ENCODE data around the gene DOC2B.

The DOC2B gene

GRCh38 chr17:187130-187529 is 5.7 kb upstream of the DOC2B start:
- no peak overlapping the region for H2BK5ac ChIP-seq (ENCODE audit: low read length)
- no peak overlapping the region for H2BK15ac ChIP-seq (ENCODE audit: low read length)
- H3K79me1 ChIP-seq (ENCODE audit: low read depth, low read length), result no peaks in the 10 kb centered on the region
- H3K23ac ChIP-seq (ENCODE audit: low read depth, low read length, poor library complexity), result no peak overlapping the region
- no peak for DNase-seq (ENCODE audit: low spot score)
- H3K27ac ChIP-seq (replicated peaks; ENCODE audit: low read length), result no peak overlapping the region
- no peak overlapping the region for H3K18ac ChIP-seq (ENCODE audit: low read length)
- H3K14ac ChIP-seq (ENCODE audit: low read length), result no peak overlapping the region
- H3K4me3 ChIP-seq (ENCODE audit: low read length in 2 of 2), result no peak overlapping the region
- no peaks in the 10 kb centered on the region for H3K36me3 ChIP-seq (replicated peaks in 1 of 2; ENCODE audit: control insufficient read depth in 2 of 2, insufficient read depth in 2 of 2, low read length in 2 of 2)
- H3K9me3 ChIP-seq (replicated peaks in 1 of 2; ENCODE audit: control insufficient read depth in 2 of 2, insufficient read depth in 1 of 2, low read depth in 1 of 2, low read length in 2 of 2), result no peaks in the 10 kb centered on the region
- no peak overlapping the region for H2AFZ ChIP-seq (ENCODE audit: low read length)
- H3K4me2 ChIP-seq (ENCODE audit: insufficient read depth, low read length, poor library complexity, severe bottlenecking), result no peak overlapping the region
- H3K9ac ChIP-seq (ENCODE audit: low read depth, low read length, poor library complexity), result no peak overlapping the region
- H3K4ac ChIP-seq (ENCODE audit: low read length), result no peak overlapping the region
- H3K4me1 ChIP-seq (ENCODE audit: control insufficient read depth in 2 of 2, insufficient read depth in 1 of 2, low read depth in 1 of 2, low read length in 2 of 2), result peaks cover 0 to 11% of the 10 kb centered on the region in 2 donors
- no peak overlapping the region for H4K8ac ChIP-seq (ENCODE audit: low read depth, low read length)
- no peak overlapping the region for H2BK12ac ChIP-seq (ENCODE audit: low read length)
- no peak overlapping the region for H2BK120ac ChIP-seq (ENCODE audit: low read depth, low read length)
- H2AK5ac ChIP-seq (ENCODE audit: low read depth, low read length), result no peak overlapping the region
- WGBS, 2 donors (ENCODE audit: extremely low coverage in 2 of 2, insufficient read length in 2 of 2, insufficient replicate concordance in 1 of 2), result no CpG with 5 or more reads among the region's 2 CpGs
- H3K27me3 ChIP-seq (ENCODE audit: control insufficient read depth in 3 of 3, insufficient read depth in 3 of 3, low read depth in 1 of 3, low read length in 3 of 3), result peaks cover 0 to 50% (median 18%) of the 10 kb centered on the region in 3 experiments
- no peak overlapping the region for H4K91ac ChIP-seq (ENCODE audit: low read depth, low read length, poor library complexity)

GRCh38 chr17:185445-186138 is 4.1 kb upstream of the DOC2B start:
- Histone ChIP-seq H3K9ac (ENCODE audit: low read depth, low read length, poor library complexity) (no peak overlapping the region), H3K9me3 (replicated peaks in 1 of 2; ENCODE audit: control insufficient read depth in 2 of 2, insufficient read depth in 1 of 2, low read depth in 1 of 2, low read length in 2 of 2) (no peaks in the 10 kb centered on the region), H3K27ac (replicated peaks; ENCODE audit: low read length) (no peak overlapping the region), H2AFZ (ENCODE audit: low read length) (no peak overlapping the region), H3K23ac (ENCODE audit: low read depth, low read length, poor library complexity) (no peak overlapping the region), H3K4me3 (ENCODE audit: low read length in 2 of 2) (no peak overlapping the region), H2BK15ac (ENCODE audit: low read length) (no peak overlapping the region), H3K18ac (ENCODE audit: low read length) (no peak overlapping the region), H4K8ac (ENCODE audit: low read depth, low read length) (no peak overlapping the region), H2AK5ac (ENCODE audit: low read depth, low read length) (no peak overlapping the region), H2BK5ac (ENCODE audit: low read length) (no peak overlapping the region), H3K4ac (ENCODE audit: low read length) (no peak overlapping the region), H2BK12ac (ENCODE audit: low read length) (no peak overlapping the region), H3K4me1 (ENCODE audit: control insufficient read depth in 2 of 2, insufficient read depth in 1 of 2, low read depth in 1 of 2, low read length in 2 of 2) (peaks cover 0 to 15% of the 10 kb centered on the region in 2 donors), H3K4me2 (ENCODE audit: insufficient read depth, low read length, poor library complexity, severe bottlenecking) (no peak overlapping the region), H3K79me1 (ENCODE audit: low read depth, low read length) (no peaks in the 10 kb centered on the region), H3K27me3 (ENCODE audit: control insufficient read depth in 3 of 3, insufficient read depth in 3 of 3, low read depth in 1 of 3, low read length in 3 of 3) (peaks cover 10 to 64% (median 33%) of the 10 kb centered on the region in 3 experiments), H3K36me3 (replicated peaks in 1 of 2; ENCODE audit: control insufficient read depth in 2 of 2, insufficient read depth in 2 of 2, low read length in 2 of 2) (no peaks in the 10 kb centered on the region), H2BK120ac (ENCODE audit: low read depth, low read length) (no peak overlapping the region), H3K14ac (ENCODE audit: low read length) (no peak overlapping the region), H4K91ac (ENCODE audit: low read depth, low read length, poor library complexity) (no peak overlapping the region)
- no peak for DNase-seq (ENCODE audit: low spot score)
- WGBS, 2 donors (ENCODE audit: extremely low coverage in 2 of 2, insufficient read length in 2 of 2, insufficient replicate concordance in 1 of 2), result no CpG with 5 or more reads among the region's 14 CpGs

GRCh38 chr17:183021-183420 is 1.6 kb upstream of the DOC2B start:
- H3K4me1 ChIP-seq (ENCODE audit: control insufficient read depth in 2 of 2, insufficient read depth in 1 of 2, low read depth in 1 of 2, low read length in 2 of 2), result peaks cover 3 to 18% of the 10 kb centered on the region in 2 donors
- H3K23ac ChIP-seq (ENCODE audit: low read depth, low read length, poor library complexity), result no peak overlapping the region
- H2BK120ac ChIP-seq (ENCODE audit: low read depth, low read length), result no peak overlapping the region
- WGBS, 2 donors (ENCODE audit: extremely low coverage in 2 of 2, insufficient read length in 2 of 2, insufficient replicate concordance in 1 of 2), result no CpG with 5 or more reads among the region's 8 CpGs
- H4K91ac ChIP-seq (ENCODE audit: low read depth, low read length, poor library complexity), result no peak overlapping the region
- H3K9ac ChIP-seq (ENCODE audit: low read depth, low read length, poor library complexity), result no peak overlapping the region
- H3K36me3 ChIP-seq (replicated peaks in 1 of 2; ENCODE audit: control insufficient read depth in 2 of 2, insufficient read depth in 2 of 2, low read length in 2 of 2), result no peaks in the 10 kb centered on the region
- no peak overlapping the region for H2BK12ac ChIP-seq (ENCODE audit: low read length)
- H3K79me1 ChIP-seq (ENCODE audit: low read depth, low read length), result no peaks in the 10 kb centered on the region
- no peak overlapping the region for H3K4ac ChIP-seq (ENCODE audit: low read length)
- no peak overlapping the region for H4K8ac ChIP-seq (ENCODE audit: low read depth, low read length)
- H3K27me3 ChIP-seq (ENCODE audit: control insufficient read depth in 3 of 3, insufficient read depth in 3 of 3, low read depth in 1 of 3, low read length in 3 of 3), result peaks cover 10 to 90% (median 50%) of the 10 kb centered on the region in 3 experiments
- no peak overlapping the region for H3K4me2 ChIP-seq (ENCODE audit: insufficient read depth, low read length, poor library complexity, severe bottlenecking)
- no peak overlapping the region for H2AK5ac ChIP-seq (ENCODE audit: low read depth, low read length)
- H3K18ac ChIP-seq (ENCODE audit: low read length), result no peak overlapping the region
- DNase-seq (ENCODE audit: low spot score), result no peak
- H3K27ac ChIP-seq (replicated peaks; ENCODE audit: low read length), result no peak overlapping the region
- no peak overlapping the region for H2AFZ ChIP-seq (ENCODE audit: low read length)
- no peak overlapping the region for H2BK5ac ChIP-seq (ENCODE audit: low read length)
- no peaks in the 10 kb centered on the region for H3K9me3 ChIP-seq (replicated peaks in 1 of 2; ENCODE audit: control insufficient read depth in 2 of 2, insufficient read depth in 1 of 2, low read depth in 1 of 2, low read length in 2 of 2)
- H3K4me3 ChIP-seq (ENCODE audit: low read length in 2 of 2), result no peak overlapping the region
- no peak overlapping the region for H2BK15ac ChIP-seq (ENCODE audit: low read length)
- H3K14ac ChIP-seq (ENCODE audit: low read length), result no peak overlapping the region

- H3K4me2 ChIP-seq (ENCODE audit: insufficient read depth, low read length, poor library complexity, severe bottlenecking), result peak overlapping the region; percentile 58
- no peak overlapping the region for H2BK5ac ChIP-seq (ENCODE audit: low read length)
- no peaks in the 10 kb centered on the region for H3K79me1 ChIP-seq (ENCODE audit: low read depth, low read length)
- H3K27me3 ChIP-seq (ENCODE audit: control insufficient read depth in 3 of 3, insufficient read depth in 3 of 3, low read depth in 1 of 3, low read length in 3 of 3), result peaks cover 10 to 95% (median 50%) of the 10 kb centered on the region in 3 experiments
- peak overlapping the region; percentile 73 for H2AK5ac ChIP-seq (ENCODE audit: low read depth, low read length)
- no peak overlapping the region for H2AFZ ChIP-seq (ENCODE audit: low read length)
- H3K4me3 ChIP-seq (ENCODE audit: low read length in 2 of 2), result peak overlapping the region in 1 of 2 donors; percentile 71
- no peak for DNase-seq (ENCODE audit: low spot score)
- H4K91ac ChIP-seq (ENCODE audit: low read depth, low read length, poor library complexity), result no peak overlapping the region
- peak overlapping the region; percentile 0 for H3K23ac ChIP-seq (ENCODE audit: low read depth, low read length, poor library complexity)
- peak overlapping the region; percentile 89 for H3K9ac ChIP-seq (ENCODE audit: low read depth, low read length, poor library complexity)
- peak overlapping the region; percentile 68 for H2BK12ac ChIP-seq (ENCODE audit: low read length)
- no peak overlapping the region for H3K27ac ChIP-seq (replicated peaks; ENCODE audit: low read length)
- H3K9me3 ChIP-seq (replicated peaks in 1 of 2; ENCODE audit: control insufficient read depth in 2 of 2, insufficient read depth in 1 of 2, low read depth in 1 of 2, low read length in 2 of 2), result no peaks in the 10 kb centered on the region
- peak overlapping the region; percentile 63 for H2BK15ac ChIP-seq (ENCODE audit: low read length)
- peak overlapping the region; percentile 86 for H3K18ac ChIP-seq (ENCODE audit: low read length)
- H3K14ac ChIP-seq (ENCODE audit: low read length), result peak overlapping the region; percentile 95
- peak overlapping the region; percentile 84 for H3K4ac ChIP-seq (ENCODE audit: low read length)
- no CpG with 5 or more reads among the region's 18 CpGs for WGBS, 2 donors (ENCODE audit: extremely low coverage in 2 of 2, insufficient read length in 2 of 2, insufficient replicate concordance in 1 of 2)
- peak overlapping the region; percentile 89 for H4K8ac ChIP-seq (ENCODE audit: low read depth, low read length)
- H3K4me1 ChIP-seq (ENCODE audit: control insufficient read depth in 2 of 2, insufficient read depth in 1 of 2, low read depth in 1 of 2, low read length in 2 of 2), result peaks cover 3 to 14% of the 10 kb centered on the region in 2 donors
- no peak overlapping the region for H2BK120ac ChIP-seq (ENCODE audit: low read depth, low read length)
- no peaks in the 10 kb centered on the region for H3K36me3 ChIP-seq (replicated peaks in 1 of 2; ENCODE audit: control insufficient read depth in 2 of 2, insufficient read depth in 2 of 2, low read length in 2 of 2)
These were observed 751 bp upstream of the DOC2B start for GRCh38 chr17:182050-182751.

Data from neuronal stem cell (in vitro differentiated cells).